PFSK-1 (cell line): ENCODE data around the gene SLC25A39.

ENCODE experiments used
- FOXP2 ChIP-seq: optimal IDR thresholded peaks from 2 replicates; pipeline ENCODE3; 2011; ENCODE audit warnings: borderline replicate concordance, control low read depth, inconsistent platforms; ENCODE audit not compliant: insufficient read depth; ENCODE audit errors: extremely low read length, extremely low read depth
- POLR2AphosphoS5 ChIP-seq: IDR thresholded peaks from 2 replicates; pipeline ENCODE4 v1.6.1; 2012; ENCODE audit warnings: low read depth, mild to moderate bottlenecking, control low read depth, low read length, moderate library complexity
- REST ChIP-seq, 2 experiments: IDR thresholded peaks; 2 replicates each; pipeline versions ENCODE4 v1.6.1 to v1.8.0; 2011 to 2012; ENCODE audit warnings: low read depth in 2 of 2, low read length in 2 of 2, control low read depth in 1 of 2, inconsistent platforms in 1 of 2, mild to moderate bottlenecking in 1 of 2, moderate library complexity in 1 of 2; ENCODE audit not compliant: insufficient read depth in 1 of 2
- SIN3A ChIP-seq: IDR thresholded peaks from 2 replicates; pipeline ENCODE4 v1.6.1; 2012; ENCODE audit warnings: mild to moderate bottlenecking, low read length, moderate library complexity, borderline replicate concordance; ENCODE audit not compliant: insufficient read depth
- TAF1 ChIP-seq: IDR thresholded peaks from 2 replicates; pipeline ENCODE4 v1.6.1; 2012; ENCODE audit warnings: low read length, control low read depth, borderline replicate concordance; ENCODE audit not compliant: insufficient read depth

- no peak for TF ChIP-seq TAF1
- TF ChIP-seq POLR2AphosphoS5: no peak
- TF ChIP-seq SIN3A: no peak
- TF ChIP-seq REST (IDR thresholded peaks at IDR 0.05; ENCODE audit: insufficient read depth in 1 of 2, low read depth in 2 of 2, low read length in 2 of 2): no peak
- no peak for TF ChIP-seq FOXP2
These were observed 31.6 kb upstream of the SLC25A39 start for GRCh38 chr17:44356241-44356640.
